ENCODE measurements around the gene TMEM242.

DNA sequence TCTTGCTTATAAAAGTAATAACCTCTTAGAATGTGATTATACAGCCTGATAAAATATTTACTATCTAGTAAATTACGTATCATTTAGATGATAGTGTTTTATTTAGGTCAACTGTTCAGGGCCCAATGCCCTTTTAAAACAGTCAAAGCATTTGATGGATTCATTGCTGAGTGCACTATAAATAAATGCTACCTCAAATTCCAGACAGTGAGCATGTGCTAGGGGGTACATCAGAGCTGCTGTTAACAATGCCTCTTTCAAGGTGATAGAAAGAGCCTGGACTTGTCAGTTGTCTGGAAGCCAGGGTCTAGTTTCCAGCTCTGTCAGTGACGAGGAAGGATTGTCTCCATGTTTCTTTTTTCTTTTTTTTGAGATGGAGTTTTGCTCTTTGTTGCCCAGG lies 7.5 kb upstream of the TMEM242 start:
- TF ChIP-seq GATA2 (IDR thresholded peaks at IDR 0.05; ENCODE audit: low read depth, low read length), result no peak
- TF ChIP-seq GATA3 (IDR thresholded peaks at IDR 0.05; ENCODE audit: low read depth, low read length), result no peak
